Measurements from ENCODE around the gene FRMD5.

Gene FRMD5

GRCh38 chr15:43900996-43901395 is 294.1 kb downstream of the FRMD5 start:
- no peak for TF ChIP-seq CTCF (IDR thresholded peaks at IDR 0.05; ENCODE audit: control insufficient read depth, insufficient read depth, low read depth, low read length, missing control alignments)
- no peak for DNase-seq (ENCODE audit: low read depth)

DNA sequence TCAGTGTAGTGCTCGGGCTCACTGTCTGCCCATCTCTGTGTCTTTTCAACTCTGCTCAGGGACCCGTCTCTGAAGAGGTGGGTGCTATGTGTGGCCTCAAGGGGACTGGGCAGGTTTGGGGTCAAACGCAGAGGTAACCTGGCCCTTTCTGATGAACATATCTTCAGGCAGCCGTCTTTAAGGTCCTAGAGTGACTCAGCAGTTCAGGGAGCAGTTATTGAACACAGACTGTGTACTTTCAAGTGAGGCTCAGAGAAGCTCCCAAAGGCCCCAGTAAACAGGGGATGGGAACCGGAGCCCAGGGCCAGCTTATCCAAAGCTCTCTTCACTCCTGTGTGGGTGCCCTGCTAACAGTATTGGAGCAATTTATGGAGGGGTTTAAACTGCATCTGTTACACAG is 295.1 kb downstream of the FRMD5 start:
- no peak overlapping the region for H3K4me3 ChIP-seq (ENCODE audit: control insufficient read depth, low read depth, low read length)
- no peak for TF ChIP-seq CTCF (IDR thresholded peaks at IDR 0.05; ENCODE audit: control insufficient read depth, insufficient read depth, low read depth, low read length, missing control alignments)
- DNase-seq (ENCODE audit: low read depth) = no peak

More at GRCh38 chr15:43900996-43901395, 294.1 kb downstream of the FRMD5 start:
- H3K4me3 ChIP-seq (ENCODE audit: control insufficient read depth, low read depth, low read length) = no peak overlapping the region

- H3K4me3 ChIP-seq (ENCODE audit: control insufficient read depth, low read depth, low read length) = no peak overlapping the region
- DNase-seq (ENCODE audit: low read depth) = no peak
- TF ChIP-seq CTCF (IDR thresholded peaks at IDR 0.05; ENCODE audit: control insufficient read depth, insufficient read depth, low read depth, low read length, missing control alignments) = no peak
Observed at GRCh38 chr15:43898891-43899290, 296.2 kb downstream of the FRMD5 start.

DNA sequence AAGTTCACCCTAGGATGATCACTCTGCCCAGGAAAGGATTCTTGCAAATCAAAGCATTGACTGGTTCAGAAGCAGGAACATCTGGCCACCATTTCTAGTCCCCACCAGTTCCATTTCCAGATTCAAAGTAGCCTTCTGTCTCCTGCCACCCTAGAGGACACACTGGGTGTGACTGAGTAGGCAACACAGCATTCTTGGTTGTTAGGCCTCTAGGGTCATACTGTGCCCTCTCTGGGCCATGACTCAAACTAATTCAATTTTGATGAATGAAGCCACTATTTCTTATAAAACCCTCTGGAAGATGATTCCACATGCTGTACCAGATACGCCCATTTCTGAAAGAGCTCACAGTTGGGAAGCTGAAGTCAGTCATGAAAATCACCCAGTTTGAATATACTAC is 298.5 kb downstream of the FRMD5 start:
- no peak for DNase-seq (ENCODE audit: low read depth)
- no peak for TF ChIP-seq CTCF (IDR thresholded peaks at IDR 0.05; ENCODE audit: control insufficient read depth, insufficient read depth, low read depth, low read length, missing control alignments)
- H3K4me3 ChIP-seq (ENCODE audit: control insufficient read depth, low read depth, low read length) = no peak overlapping the region

DNA sequence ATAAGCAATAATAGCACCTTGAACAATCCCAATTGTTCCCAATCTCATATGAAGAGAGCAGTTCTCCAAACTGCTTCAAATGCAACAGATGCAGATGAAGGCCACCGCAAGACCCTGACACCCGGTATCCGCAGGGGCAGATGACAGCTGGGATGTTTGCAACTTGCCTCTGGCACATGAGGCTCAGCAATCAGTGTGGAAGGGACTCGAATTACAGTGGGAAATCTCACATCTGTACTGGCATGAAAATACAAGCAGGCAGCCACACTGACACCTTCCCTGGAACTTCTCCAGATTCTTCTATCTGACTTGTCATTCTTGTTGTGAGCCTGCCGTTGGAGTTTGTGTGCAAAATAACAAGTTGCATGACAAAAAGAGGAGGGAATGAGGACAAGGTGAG is 299.5 kb downstream of the FRMD5 start:
- no peak for DNase-seq (ENCODE audit: low read depth)
- no peak for TF ChIP-seq CTCF (IDR thresholded peaks at IDR 0.05; ENCODE audit: control insufficient read depth, insufficient read depth, low read depth, low read length, missing control alignments)

DNA sequence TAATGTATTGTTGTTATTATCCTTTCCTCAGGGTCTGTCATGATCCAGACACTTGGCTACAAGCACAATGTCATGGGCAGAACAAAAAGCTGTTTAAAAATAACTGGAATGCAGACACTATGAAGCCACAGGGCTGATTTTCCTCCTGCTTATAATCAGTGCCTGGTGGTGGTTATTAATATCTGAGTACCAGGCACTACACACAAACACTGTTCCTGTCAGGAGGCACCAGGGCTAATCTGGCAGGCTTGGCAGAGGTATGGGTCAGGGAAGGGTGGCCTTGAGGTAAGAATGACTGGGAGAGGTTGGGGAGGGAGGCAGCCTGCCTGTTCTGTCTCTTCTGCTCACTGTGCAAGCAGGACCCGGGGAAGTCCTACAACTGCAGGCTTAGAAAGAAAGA is 301.1 kb downstream of the FRMD5 start:
- DNase-seq (ENCODE audit: low read depth) = no peak
- TF ChIP-seq CTCF (IDR thresholded peaks at IDR 0.05; ENCODE audit: control insufficient read depth, insufficient read depth, low read depth, low read length, missing control alignments) = no peak
- H3K4me3 ChIP-seq (ENCODE audit: control insufficient read depth, low read depth, low read length) = no peak overlapping the region

More for the DNA sequence above, 299.5 kb downstream of the FRMD5 start:
- no peak overlapping the region for H3K4me3 ChIP-seq (ENCODE audit: control insufficient read depth, low read depth, low read length)

GRCh38 chr15:43889042-43889441 is 306.0 kb downstream of the FRMD5 start:
- DNase-seq (ENCODE audit: low read depth) = no peak
- H3K4me3 ChIP-seq (ENCODE audit: control insufficient read depth, low read depth, low read length) = no peak overlapping the region
- no peak for TF ChIP-seq CTCF (IDR thresholded peaks at IDR 0.05; ENCODE audit: control insufficient read depth, insufficient read depth, low read depth, low read length, missing control alignments)
